HG03460 (cell line): ENCODE data around the gene SENP6.
A peak's percentile ranks its signal among the peaks of the same experiment; 100 is the strongest.

Experiments
- ATAC-seq: cut with Tn5 transposase; IDR thresholded peaks from one replicate; pipeline ENCODE4 v1.9.1; 2021; ENCODE audit not compliant: unreplicated experiment

SENP6 gene

DNA sequence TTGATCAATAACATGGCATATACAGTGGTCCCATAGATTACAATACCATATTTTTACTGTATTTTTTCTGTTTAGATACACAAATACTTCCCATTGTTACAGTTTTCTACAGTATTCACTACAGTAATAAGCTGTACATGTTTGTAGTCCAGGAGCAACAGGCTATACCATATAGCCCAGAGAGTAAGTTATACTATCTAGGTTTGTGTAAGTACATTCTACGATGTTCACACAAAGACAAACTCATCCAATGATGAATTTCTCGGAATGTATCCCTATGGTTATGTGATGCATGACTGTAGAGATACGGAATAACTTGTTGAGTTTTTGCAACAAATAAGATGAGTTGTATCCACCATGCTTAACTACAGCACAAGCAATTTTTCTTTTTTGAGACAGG is 143.7 kb downstream of the SENP6 start:
- no peak for ATAC-seq

DNA sequence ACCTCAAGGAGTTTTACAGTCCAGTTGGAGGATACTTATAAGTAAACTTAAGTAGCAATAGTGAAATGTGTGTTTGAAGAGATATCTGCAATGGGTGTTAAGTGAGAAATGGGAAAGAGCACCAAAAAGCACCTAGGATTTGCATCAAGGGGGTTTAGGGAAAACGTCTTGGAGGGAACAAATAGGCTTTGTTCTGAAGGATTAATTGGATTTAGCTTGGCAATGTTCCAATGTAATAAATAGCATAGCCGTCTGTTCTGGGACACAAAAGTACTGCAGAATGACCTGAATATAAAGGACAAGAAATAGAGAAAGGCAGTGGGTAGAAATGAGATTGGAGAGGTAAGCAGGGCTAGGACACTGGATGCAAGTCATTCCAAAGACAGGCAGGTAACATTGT is 144.5 kb downstream of the SENP6 start:
- no peak for ATAC-seq

DNA sequence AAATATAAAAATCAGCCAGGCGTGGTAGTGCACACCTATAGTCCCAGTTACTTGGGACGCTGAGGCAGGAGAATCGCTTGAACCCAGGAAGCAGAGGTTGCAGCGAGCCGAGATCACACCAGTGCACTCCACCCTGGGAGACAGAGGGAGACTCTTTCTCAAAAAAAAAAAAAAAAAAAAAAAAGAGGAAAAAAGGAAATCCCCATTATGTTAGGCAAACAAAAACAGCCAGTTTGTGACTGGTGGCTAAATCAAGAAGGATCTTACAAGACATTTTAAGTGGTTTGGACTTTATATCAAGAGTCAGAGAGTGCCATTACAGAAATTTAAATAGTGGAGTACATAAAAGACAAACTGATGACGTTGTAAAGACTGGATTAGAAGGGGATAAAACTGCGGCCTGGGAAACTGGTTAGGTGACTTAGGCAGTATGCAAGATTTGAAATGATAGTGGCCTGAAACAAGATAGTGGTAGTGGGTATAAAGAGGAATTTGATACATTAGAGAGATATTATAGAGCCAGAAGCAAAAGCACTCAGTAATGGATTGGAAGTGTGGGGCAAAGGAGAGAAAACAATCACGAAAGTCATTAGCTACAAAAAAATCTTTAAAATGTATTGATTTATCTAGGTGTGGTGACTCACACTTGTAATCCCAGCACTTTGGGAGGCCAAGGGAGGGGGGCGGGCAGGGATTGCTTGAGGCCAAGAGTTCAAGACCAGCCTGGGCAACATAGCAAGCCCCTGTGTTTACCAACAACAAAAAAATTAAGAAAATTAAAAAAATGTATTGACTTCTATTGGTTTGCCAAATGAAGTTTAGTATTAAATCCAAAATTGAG is 145.7 kb downstream of the SENP6 start:
- ATAC-seq, result no peak

DNA sequence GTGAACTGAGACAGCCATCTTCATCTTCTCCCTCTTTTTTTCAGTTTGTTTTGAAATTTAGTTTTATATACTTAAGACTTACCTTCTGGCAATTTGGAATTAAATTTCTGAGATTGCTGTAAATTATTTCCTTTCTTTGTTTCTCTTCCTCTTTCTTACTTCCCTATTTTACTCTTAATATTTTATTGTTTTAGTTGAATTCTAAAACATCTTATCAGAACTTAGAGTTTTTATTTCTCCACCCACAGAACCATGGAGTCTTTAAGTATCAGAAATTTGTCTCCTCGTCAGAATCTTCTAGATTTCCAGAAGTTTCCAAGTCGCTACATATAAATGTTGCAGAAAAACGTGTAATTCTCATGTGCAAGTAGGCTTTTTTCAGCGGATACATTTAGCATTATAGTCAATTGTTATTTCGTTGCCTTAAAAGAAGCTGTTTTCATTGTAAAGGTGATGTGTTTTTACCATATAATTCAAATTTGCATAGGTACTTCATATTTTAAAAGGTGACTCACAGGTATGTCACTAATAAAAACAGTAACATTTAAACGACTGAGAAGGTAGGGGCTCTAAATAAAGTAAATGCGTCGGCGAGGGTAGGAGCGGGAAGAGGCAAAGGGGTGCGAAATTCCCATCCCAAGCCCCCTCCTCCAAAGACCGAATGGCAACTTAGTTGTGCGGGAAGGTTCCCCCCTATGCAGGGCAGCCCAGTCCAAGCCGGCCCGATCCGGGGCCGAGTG is 146.5 kb downstream of the SENP6 start:
- peak; percentile 3 for ATAC-seq

DNA sequence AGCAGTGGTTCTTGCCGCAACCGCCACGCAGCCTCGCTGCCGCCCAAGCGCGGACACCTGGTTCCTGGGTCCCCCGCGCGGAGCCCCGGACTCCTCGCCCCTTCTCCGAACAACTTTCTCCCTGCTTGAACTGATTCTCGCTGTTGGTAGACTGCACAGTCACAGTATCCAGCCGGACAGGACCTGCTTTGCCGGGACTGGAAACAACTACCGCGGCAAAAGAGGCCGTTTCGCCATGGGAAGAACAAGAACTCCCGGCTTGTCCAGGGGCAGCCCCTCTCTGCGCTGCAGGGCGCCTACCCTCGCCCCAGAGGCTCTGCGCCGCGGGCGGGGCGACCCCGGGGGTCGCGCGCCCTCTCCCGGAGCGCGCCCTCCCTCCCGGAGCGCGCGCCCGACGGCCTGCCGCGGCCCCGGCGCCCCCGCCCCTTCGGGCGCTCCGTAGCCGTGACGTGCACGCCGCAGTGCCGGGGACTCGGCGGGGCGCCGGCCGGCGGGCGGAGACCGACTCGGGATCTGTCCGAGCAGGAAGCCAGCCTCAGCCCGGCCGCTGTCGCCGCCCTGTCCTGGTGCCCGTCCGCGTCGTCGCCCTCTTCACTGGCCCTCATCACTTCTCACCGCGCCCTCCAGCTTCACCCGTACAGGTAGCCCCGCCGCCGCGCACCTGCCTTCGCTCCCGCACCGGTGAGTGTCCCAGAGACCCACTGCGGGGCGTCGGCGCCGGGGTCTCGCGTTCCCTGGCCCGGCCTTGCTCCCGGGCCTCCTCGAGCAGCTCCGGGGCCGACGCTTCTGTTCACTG is 147.3 kb downstream of the SENP6 start, which contains the start of gene MYO6:
MYO6 (plus strand) TSS at position 497 of the 796 bp plus-strand sequence. CDS start 68,309 bp downstream, outside the sequence.
- ATAC-seq, result peak; percentile 74

DNA sequence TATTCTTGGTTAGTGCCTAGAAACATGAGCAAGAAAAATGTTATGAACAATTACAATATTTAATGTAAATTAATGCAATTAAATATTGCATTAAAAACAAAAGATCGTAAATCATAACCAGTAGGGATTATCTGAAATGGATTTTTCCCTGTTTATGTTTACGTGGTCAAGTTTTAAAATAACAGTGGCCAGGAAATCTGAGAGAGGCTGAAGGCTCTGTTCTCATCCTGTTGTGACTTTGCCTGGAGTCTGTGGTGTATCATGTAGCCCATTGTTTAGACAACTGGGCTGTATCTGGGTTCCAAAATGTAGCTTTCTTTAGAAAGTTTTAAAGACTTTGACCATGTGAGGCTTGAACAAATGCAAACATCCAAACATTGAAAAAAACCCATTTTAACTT is 149.8 kb downstream of the SENP6 start:
- no peak for ATAC-seq

DNA sequence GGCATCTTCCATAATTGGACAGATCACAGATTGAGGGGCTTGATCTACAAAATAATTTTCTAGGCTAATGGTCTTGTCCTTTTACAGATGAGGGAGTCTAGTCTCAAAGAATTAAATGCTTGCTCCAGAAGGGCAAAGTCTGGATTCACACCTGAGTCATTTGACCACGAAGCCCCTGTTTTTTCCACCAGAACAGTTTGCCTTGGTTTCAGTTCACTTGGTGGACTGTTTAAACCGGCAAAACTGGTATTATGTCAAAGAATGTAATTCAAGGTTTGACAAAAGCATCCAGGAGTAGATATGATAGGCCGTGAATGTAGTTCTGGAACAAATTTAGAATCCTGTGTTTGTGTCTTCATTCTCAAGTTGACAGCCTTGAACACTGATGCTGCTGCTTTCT is 150.7 kb downstream of the SENP6 start:
- no peak for ATAC-seq

DNA sequence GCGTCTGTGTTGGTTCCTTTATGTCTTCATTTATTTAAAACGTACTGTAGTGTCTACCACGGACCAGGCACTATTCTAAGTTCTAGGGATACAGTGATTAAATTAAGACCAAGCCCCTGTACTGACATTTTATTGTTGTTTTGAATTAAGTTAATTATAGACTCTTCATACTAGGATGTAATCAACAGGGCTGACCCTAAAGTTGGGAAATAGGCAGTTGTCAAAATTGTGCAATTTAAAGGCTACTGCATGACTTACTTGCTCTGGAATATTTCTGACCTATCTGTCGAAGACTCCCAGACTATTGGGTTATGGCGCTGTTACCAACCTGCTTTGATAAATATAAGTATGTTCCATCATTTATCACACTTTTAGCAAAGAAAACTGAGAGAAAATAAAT is 154.0 kb downstream of the SENP6 start:
- ATAC-seq, result no peak

DNA sequence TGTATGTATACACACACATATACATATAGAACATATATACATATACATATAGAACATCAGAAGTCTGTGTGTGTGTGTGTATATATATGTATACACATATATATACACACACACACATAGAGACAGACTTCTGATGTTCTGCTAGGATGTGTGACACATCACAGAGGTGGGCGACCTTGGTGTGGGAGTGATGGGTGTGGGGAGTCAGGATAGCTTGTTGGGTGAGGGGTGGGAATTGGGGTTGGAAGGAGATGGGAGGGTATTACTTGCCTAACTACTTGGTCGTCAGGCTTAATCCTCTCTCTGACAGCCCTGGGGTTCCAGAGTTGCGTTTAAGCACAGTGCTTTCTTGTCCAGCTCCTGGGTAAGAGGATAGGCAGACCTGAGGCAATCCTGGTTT is 155.6 kb downstream of the SENP6 start:
- no peak for ATAC-seq

DNA sequence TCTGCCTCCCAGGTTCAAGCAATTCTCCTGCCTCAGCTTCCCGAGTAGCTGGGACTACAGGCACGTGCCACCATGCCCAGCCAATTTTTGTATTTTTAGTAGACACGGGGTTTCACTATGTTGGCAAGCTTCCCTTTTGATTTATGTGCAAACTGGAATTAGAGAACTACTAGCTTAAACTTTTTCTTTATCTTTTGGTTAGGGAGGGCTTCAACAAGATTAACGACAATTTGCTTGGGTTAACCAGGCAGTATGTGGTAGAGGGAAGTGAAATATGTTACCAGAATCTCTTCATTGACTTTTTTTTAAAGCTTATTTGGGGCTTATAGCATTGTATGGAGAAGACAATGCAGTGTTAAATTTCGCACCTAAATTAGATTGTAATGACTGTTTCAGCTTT is 156.4 kb downstream of the SENP6 start:
- no peak for ATAC-seq

DNA sequence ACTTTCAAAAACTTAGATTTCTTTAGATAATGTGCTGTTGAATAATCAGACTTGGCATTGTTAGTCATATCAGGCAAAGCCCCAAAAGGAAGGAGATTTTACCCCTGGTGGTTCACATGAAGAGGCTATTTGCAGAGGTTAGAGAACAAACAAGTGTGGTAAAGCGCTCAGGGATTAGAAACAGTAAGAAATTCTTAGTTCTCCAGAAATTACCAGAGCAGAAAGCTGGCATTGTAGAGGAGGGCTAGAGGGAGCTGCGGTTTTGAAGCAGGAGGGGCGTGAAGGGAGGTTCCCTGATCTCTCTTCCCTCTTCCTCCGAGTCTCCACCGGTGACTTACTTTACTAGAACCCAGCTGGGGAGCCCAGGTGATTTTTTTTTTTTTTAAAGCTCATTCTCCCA is 157.5 kb downstream of the SENP6 start:
- no peak for ATAC-seq

DNA sequence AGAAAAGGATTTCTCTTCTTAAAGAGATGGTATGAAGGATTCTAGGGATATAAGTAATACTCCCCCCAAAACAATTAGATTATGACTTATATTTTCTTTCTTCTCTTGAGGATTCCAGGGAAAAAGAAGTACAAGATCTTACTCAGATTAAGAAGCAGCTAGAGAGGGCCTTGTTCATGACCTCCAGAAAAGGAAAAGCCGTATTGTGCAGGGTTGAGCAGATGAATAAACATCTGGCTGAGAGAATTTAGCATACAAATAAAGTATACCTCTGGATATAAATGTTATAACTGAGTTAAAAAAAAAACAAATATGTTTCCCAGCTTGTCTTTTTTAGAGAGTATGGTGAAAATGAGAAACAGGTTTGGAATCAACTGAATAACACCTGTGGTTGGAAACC is 158.6 kb downstream of the SENP6 start:
- no peak for ATAC-seq

DNA sequence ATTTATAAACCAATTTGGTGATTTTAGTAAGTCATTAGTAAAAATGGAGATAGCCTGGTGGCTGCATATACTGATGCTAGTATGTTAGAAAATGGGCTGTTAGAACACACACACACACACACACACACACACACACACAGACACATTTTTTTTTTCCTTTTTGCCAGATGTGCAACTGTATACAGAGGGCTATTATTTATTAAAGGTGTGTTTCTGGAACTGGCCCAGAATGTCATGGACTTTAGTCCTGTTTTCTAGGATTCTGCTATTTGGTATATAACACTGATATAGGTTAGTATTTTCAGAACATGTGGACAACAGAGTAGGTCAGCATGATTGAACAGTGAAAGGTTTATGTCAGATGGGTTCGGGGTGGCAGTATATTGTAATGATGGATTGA is 159.8 kb downstream of the SENP6 start:
- ATAC-seq, result no peak

DNA sequence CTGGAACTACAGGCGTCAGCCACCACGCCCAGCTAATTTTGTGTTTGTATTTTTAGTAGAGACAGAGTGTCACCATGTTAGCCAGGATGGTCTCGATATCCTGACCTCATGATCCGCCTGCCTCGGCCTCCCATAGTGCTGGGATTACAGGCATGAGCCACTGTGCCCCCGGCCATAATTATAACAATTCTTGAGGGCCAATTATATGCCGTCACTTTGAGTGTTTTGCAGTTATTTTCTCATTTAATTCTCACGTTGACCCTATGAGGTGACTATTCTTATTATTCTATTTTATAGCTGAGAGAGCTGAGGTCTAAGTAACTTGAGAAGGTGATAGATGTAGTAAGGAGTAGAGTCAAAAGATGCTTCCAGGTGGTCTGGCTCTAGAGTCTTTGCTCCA is 160.4 kb downstream of the SENP6 start:
- ATAC-seq, result no peak

DNA sequence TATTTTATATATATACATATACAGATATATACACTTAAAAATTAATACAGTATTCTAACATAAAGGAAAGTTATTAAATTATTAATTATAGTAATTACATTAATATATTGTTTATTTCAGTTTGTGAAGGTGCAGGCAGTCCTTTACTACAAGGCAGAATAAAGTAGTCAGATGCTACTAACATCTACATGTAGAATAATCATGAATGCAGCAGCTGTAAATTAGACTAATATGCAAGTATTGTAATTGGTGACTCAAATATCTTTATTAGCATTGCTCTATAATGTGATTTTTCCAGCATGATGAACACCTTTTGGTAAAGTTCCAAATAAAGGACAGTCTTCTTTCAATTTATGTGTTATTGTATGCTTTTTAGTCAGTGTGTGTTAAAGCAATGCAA is 164.7 kb downstream of the SENP6 start:
- ATAC-seq, result no peak
